ENCODE results near the gene ACTR3C.

ACTR3C gene

DNA sequence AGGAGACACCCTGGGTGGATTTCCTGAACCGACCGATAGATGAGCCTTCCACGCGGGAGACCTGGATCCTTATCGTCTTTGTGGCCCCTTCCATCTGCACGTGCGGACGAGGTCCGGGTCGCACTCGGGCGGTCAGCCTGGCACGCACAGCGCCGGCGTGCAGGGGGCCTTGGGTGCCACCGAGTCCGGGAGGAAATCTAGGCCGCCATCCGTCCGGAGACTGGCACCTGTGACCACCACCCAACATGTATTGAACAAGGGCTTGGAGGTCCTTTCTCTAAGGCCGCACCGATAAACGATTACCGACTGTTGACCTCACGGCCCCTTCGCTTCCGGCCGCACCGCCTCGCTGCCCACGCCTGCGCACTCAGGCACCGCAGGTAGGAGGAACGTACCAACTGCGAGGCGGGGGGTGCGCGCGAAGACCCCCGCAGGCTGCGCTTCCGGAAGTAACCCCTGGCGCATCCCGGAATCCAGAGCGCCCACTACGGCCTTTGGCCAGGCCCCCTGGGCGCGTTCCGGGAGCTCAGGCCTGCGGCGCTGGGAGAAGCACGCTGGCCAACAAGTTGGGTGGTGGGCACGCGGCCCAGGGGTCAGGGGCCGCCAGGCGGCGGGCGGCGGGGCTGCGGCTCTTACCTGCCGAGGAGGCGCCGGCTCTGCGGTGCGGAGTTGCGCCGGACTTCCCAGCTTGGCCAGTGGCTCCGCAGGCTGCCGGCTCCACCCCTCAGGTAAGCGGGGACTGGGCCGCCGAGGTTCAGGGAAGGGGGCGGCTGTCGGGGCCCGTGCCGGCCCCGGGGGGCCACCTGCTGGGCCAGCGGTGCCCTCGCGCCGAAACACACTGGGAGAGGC, at the start of gene ACTR3C, which contains the start of gene LRRC61:
Gene ACTR3C, minus strand, starts transcription at position 713 of the 849 bp plus-strand sequence. CDS start 28,249 bp downstream, outside the sequence.
Gene LRRC61, plus strand, starts transcription at position 523 of the 849 bp plus-strand sequence. CDS start 13,507 bp downstream, outside the sequence.
- DNase-seq, result peak; percentile 94

DNA sequence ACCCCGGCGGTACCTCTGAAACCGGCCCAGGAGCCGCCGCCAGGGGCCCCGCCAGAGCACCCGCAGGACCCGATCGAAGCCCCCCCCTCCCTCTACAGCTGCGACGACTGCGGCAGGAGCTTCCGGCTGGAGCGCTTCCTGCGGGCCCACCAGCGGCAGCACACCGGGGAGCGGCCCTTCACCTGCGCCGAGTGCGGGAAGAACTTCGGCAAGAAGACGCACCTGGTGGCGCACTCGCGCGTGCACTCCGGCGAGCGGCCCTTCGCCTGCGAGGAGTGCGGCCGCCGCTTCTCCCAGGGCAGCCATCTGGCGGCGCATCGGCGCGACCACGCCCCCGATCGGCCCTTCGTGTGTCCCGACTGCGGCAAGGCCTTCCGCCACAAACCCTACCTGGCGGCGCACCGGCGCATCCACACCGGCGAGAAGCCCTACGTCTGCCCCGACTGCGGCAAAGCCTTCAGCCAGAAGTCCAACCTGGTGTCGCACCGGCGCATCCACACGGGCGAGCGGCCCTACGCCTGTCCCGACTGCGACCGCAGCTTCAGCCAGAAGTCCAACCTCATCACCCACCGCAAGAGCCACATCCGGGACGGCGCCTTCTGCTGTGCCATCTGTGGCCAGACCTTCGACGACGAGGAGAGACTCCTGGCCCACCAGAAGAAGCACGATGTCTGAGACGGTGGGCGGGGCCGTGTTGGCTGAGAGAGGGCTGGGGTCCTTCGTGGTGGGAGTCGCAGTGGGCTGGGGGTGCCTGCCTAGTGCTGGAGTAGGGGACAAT, 49.1 kb upstream of the ACTR3C start:
- no peak for DNase-seq

- DNase-seq, result no peak
Measured at GRCh38 chr7:150371996-150372270, 48.6 kb upstream of the ACTR3C start.

- DNase-seq, result no peak
Measured at GRCh38 chr7:150371131-150371995, 48.0 kb upstream of the ACTR3C start.

DNA sequence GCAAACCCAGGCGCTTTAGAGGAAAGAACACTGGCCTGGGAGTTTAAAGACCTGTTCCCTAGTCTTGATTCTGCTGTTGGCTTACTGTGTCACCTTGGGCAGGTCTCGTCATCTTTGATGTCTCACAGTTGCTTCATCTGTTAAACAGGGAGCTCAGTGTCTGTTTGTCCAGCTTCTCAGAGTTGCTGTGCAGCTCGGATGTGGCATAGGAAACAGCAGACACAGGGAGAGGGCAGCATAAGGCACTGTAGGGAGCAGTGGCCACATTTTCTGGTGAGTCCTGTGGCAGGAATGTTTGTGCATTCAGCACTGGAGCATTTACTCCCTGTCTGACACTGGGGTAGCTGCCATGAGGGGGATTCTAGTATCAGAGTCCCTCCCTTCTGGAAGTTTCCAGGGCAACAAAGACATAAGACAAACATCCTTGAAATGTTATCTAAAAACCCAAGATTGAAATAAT, 47.3 kb upstream of the ACTR3C start:
- DNase-seq, result no peak

- no peak for DNase-seq
Measured at GRCh38 chr7:150369748-150370501, 46.6 kb upstream of the ACTR3C start.

DNA sequence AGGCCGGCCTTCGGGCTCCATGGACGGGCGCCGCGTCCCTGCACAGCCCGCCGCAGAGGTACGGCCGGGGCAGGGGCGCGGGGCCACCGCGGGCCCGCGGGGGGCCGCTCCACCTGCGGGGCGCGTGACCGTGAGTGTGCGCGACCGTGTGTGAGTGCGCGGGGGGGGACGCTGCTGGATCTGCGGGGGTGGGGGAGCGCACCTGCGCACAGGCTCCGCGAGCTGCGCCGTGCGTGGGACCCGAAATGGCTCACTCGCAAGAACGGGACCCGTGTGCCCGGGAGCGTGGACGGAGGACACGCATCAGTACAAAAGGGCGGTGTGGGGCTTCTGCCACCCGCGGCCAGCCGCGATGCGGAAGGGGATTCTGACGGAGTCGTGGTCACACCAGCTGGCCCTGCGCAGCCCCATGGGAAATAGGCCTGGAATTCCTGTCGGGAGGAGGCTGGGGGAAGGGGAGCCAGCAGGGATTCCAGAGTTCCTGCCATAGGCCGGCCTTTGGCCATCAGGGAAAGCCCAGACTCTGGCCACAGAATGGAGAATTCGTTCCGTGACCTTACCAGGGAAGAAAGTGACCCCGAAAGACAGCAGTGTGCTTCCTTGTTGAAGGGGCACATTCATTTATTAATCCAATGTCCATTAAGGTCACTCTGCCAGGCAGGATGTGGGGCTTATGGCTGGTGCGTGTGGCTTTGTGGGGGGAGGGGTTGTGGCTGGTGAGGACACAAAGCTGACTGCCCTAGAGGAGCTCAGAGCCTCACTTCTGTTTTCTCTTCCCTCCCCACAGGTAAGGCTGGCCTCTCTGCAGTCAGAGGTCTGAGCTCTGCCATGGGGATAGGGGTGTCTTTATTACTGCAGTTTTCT, 45.8 kb upstream of the ACTR3C start:
- DNase-seq, result peak; percentile 74

GRCh38 chr7:150368096-150368883, 44.9 kb upstream of the ACTR3C start, which contains the start of gene REPIN1:
Gene REPIN1, plus strand, starts transcription at chr7:150368822. Its CDS starts 890 bp downstream, at chr7:150369712.
- peak; percentile 91 for DNase-seq

DNA sequence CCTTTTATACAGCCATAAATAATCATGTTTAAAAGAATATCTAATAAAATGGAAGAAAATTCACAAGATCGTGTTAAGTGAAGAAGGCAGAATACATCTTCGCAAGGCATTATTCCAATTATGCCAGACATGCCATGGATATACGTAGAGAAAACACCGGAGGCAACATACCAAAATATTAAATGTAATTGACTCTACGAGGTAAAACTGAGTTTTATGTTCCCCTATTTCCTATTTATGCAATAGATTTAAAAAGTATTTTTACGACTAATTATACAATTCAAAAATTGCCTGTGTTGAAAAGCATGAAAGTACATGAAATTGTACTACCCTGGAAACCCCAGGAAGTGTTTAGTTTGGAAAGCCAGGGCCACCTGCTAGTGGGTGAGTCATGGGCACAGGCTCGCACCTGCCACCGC, 44.3 kb upstream of the ACTR3C start:
- DNase-seq, result peak; percentile 94

DNA sequence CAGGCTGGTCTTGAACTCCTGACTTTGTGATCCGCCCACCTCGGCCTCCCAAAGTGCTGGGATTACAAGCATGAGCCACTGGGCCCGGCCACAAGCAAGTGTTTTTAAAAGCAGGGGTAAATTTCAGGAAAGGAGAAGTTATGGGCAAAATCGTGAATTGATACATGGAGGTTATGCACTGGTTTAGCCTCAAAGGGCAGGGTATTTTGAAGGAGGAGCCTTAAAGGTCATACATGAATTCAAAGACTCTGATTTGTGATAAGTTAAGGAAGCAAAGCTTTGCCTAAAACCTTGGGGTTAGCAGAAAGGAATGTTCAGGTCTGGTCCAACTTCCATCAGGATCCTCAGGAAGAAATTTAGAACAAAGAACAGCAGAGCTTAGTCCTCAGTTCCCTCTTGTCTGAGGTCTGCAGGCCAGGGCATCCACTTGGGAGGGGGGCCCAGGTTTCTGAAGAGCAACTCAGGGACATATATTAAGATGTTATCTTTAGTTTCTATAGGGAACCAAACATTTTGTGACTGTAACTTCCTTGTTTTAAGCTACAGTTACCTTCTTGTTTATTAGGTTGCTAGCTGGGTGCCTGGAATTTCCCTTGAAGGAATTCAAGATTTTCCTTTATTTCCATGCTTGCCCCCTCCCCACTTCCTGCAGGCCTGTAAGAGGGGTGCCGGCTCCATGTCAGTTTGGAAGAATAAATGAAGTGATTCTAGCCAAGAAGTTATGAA, 42.5 kb upstream of the ACTR3C start:
- DNase-seq, result no peak

DNA sequence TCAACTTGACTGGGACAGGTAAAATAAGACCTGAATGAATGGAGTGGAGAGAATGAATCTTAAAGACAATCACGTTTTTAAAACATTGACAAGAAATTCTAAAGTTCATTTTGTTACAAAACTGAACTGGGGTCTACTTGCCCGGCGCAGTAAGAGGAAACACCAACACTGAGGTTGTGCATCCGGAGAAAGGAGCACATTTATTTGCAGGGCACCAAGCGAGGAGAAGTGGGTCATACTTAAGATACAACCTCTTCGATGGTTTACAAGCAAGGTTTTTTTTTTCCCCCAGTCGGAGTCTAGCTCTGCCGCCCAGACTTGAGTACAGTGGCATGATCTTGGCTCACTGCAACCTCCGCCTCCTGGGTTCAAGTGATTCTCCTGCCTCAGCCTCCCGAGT, 41.8 kb upstream of the ACTR3C start:
- DNase-seq, result no peak

DNA sequence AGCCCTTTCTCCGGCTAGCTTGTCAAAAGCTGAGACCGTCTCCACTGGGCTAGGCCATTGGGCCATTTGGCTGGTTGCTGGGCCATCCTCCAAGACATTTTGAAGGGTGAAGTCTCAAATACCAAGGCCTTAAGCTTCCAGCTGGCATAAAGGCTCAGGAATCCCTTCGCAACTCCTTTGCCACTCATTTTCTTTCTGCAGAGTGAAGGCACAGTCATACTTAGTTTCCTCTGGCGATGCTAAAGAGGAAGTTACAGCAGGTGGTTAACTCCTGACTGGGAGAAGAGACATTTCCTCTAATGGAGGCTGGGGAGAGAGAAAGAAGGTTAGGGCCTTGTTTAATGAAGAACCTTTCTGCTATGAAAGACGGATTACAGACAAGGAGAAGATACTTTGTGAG, 40.5 kb upstream of the ACTR3C start:
- DNase-seq, result no peak

DNA sequence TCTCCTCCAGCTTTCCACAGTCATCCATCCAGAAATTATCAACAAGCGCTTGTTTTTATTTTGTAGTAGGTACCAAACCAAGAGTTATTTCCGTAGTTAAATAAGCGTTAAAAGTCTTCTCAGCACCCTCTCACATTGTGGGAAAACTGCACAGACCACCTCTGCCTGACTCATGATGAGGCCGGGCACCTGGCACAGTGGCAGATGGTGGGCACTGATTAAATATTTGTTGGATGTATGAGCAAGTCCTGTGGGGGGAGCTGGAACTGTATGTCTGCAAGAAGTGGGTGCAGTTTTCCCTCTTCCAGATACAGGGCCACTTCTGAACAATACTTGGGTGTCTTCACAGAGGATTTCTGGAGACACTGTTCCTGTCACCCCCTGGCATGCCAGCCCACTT, 40.0 kb upstream of the ACTR3C start:
- no peak for DNase-seq

GRCh38 chr7:150361807-150362621, 38.7 kb upstream of the ACTR3C start:
- DNase-seq, result no peak

GRCh38 chr7:150361402-150361801, 38.1 kb upstream of the ACTR3C start:
- no peak for DNase-seq

- no peak for DNase-seq
Measured at GRCh38 chr7:150360363-150361058, 37.2 kb upstream of the ACTR3C start.

DNA sequence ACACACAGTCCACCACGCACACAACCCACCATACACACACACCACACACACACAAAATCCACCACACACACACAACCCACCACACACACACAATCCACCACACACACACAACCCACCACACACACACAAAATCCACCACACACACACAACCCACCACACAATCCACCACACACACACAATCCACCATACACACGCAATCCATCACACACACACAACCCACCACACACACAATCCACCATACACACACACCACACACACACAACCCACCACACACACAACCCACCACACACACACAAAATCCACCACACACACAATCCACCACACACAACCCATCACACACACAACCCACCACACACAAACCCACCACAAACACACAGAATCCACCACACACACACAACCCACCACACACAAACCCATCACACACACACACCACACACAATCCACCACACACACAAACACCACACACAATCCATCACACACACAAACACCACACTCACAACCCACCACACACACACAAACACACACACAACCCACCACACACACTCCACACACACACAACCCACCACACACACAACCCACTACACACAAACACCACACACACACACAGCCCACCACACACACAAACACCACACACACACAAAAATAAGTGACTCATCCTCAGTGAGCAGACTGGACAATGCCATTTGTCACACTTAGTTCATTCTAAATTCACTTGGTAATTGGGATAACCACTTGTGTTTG, 36.4 kb upstream of the ACTR3C start:
- DNase-seq, result no peak

Measured in NCI-H146 (cell line).